NCI-H748 (cell line): ENCODE results near the gene ZNF155.
A peak's percentile ranks its signal among the peaks of the same experiment; 100 is the strongest.

Experiments
- DNase-seq: peaks from one replicate; lab custom pipeline; 2025; ENCODE audit not compliant: unreplicated experiment; lab: John Stamatoyannopoulos, UW

ZNF155 gene

GRCh38 chr19:44003461-44004009 is 19.5 kb downstream of the ZNF155 start:
- DNase-seq: peak; percentile 32

DNA sequence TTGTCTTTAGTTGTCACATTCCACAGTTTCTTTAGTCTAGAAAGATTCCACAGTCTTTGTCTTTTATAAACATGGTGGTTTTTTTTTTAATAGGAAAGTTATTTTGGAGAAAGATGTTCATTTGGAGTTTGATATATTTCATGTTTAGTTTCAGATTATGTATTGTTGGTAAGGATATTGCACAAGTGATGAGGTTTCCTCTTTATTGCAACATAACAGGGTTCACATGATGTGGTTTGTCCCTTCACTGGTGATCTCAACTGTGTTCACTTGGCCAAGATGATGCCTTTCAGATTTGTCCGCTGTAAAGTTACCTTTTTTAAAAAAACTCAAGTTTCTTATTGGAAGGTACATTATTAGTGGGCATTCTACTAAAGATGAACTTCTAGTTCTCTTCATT is 22.0 kb downstream of the ZNF155 start:
- DNase-seq: no peak

DNA sequence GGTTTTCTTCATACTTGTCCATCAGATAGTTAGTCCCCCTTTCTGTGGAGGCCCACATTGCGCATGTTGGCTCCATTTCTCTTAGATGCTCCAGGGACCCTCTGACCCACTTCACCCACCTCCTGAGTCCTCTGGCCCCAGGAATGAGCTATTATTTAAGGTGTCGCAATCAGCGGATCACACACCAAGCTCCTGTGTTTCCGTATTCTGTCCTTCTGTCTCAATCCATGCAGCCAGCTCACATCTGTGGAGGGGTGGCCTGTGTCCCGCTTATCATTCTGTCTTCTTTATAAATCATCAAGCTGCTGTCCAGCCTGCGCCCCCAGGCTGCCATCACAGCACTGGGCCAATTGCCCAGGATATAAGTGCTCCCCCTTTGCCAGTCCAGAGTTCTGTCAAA is 23.5 kb downstream of the ZNF155 start:
- DNase-seq: no peak

GRCh38 chr19:44010468-44010867 is 26.5 kb downstream of the ZNF155 start:
- no peak for DNase-seq

- DNase-seq: no peak
These were observed 35.5 kb downstream of the ZNF155 start for GRCh38 chr19:44019498-44019897.

DNA sequence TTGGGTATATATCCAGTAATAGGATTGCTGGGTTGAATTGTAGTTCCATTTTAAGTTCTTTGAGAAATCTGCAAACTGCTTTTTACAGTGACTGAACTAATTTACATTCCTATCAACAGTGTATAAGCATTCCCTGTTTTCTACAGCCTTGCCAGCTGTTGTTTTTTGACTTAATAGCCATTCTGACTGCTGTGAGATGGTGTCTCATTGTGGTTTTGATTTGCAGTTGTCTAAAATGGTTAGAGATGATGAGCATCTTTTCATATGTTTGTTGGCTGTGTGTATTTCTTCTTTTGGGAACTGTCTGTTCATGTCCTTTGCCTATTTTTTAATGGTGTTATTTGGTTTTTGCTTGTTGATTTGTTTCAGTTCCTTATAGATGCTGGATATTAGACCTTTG is 37.2 kb downstream of the ZNF155 start:
- DNase-seq: no peak

DNA sequence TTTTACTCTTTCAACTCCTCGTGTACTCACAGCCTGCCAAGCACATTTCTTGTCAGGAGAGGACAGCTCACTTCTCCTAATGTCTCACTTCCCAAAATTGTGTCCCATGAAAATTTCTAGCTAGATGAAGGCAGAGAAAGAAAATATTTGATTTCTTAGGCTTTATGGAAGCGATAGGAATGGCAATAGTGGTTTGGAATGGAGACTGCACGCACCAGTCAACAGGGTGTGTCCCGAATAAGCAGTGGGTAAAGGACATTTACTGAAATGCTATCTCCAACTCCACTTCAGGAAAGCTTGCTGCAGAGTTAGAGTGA is 40.9 kb downstream of the ZNF155 start:
- no peak for DNase-seq

- DNase-seq: peak; percentile 88
These were observed 41.4 kb downstream of the ZNF155 start, which contains the start of gene ZNF222 for GRCh38 chr19:44025217-44025936. Gene ZNF222, plus strand, starts transcription at chr19:44025379. Its CDS starts 58 bp downstream, at chr19:44025437.

GRCh38 chr19:44026622-44027021 is 42.6 kb downstream of the ZNF155 start:
- no peak for DNase-seq

- DNase-seq: no peak
These were observed 48.1 kb downstream of the ZNF155 start for GRCh38 chr19:44032001-44032610.

- DNase-seq: no peak
These were observed 58.2 kb downstream of the ZNF155 start for GRCh38 chr19:44042147-44042546.
